H1 (cell line): Measurements from ENCODE around the gene TBC1D9B. TPM values are rescaled to one million over a fixed set of nuclear protein-coding genes. Genes with fewer than 3 reads are reported as not detected.

Source experiments
- CBX8 ChIP-seq: fragments of 300-800, 300-1000 bp; sonication (generic); IDR thresholded peaks from 2 replicates; pipeline ENCODE4 v1.7.1; 2016; ENCODE audit warnings: low read depth, low read length, borderline replicate concordance
- CHD2 ChIP-seq: IDR thresholded peaks from 2 replicates; pipeline ENCODE4 v1.6.1; 2012; ENCODE audit warnings: low read length, improper control_type of control experiment
- polyA plus RNA-seq, 7 experiments: library from polyadenylated mRNA; depleted of rRNA in 3 of 7; stranded (reverse) in 5 of 7; unstranded in 2 of 7; fragments of >200 nt in 5 of 7; fragments of 200-250 nt in 2 of 7; gene quantifications; 1 replicate in 5 of 7; 2 replicates in 1 of 7; 4 replicates in 1 of 7; pipeline versions ENCODE4 v1.2.1 to v1.2.3, GENCODE V29; 2011 to 2013; ENCODE audit warnings: missing spikeins in 2 of 7, mixed read lengths in 2 of 7
- total RNA-seq: library from RNA; stranded (reverse); fragmentation: NEBNext Ultra II Directional; extraction: Animal tissue kit (Norgen Biotek cat#: 25700); gene quantifications from 2 replicates; pipeline ENCODE4 v1.2.1, GENCODE V29; 2021
- TF ChIP-seq, protein P1 (sequence below): fragments of 300-600 bp; sonication (generic); IDR thresholded peaks from 2 replicates; pipeline ENCODE4 v1.7.1; 2012; ENCODE audit warnings: low read length, moderate library complexity, mild to moderate bottlenecking, inconsistent platforms; ENCODE audit not compliant: insufficient replicate concordance

Gene TBC1D9B
- total and polyA plus RNA-seq, 2 of the 8 experiments (the other 6 are each of a cell fraction or from before 2014, with no cell fraction given), result 33.6 to 57.1 TPM

DNA sequence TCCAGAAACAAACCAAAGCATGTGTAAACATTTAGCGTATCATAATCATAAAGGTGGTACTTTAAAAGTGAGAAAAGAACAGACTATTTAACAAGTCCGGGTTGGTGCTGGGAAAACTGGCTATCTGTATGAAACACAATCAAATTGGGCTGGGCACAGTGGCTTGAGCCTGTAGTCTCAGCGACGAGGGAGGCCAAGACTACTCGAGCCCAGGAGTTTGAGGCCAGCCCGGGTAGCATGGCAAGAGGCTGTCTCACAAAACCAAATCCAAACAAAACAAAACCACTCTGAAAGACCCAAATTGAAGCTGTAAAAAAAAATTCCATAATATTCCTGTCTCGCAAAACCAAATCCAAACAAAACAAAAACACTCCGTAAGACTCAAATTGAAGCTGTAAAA is 53.3 kb downstream of the TBC1D9B start (continued):
- TF ChIP-seq, protein P1, sequence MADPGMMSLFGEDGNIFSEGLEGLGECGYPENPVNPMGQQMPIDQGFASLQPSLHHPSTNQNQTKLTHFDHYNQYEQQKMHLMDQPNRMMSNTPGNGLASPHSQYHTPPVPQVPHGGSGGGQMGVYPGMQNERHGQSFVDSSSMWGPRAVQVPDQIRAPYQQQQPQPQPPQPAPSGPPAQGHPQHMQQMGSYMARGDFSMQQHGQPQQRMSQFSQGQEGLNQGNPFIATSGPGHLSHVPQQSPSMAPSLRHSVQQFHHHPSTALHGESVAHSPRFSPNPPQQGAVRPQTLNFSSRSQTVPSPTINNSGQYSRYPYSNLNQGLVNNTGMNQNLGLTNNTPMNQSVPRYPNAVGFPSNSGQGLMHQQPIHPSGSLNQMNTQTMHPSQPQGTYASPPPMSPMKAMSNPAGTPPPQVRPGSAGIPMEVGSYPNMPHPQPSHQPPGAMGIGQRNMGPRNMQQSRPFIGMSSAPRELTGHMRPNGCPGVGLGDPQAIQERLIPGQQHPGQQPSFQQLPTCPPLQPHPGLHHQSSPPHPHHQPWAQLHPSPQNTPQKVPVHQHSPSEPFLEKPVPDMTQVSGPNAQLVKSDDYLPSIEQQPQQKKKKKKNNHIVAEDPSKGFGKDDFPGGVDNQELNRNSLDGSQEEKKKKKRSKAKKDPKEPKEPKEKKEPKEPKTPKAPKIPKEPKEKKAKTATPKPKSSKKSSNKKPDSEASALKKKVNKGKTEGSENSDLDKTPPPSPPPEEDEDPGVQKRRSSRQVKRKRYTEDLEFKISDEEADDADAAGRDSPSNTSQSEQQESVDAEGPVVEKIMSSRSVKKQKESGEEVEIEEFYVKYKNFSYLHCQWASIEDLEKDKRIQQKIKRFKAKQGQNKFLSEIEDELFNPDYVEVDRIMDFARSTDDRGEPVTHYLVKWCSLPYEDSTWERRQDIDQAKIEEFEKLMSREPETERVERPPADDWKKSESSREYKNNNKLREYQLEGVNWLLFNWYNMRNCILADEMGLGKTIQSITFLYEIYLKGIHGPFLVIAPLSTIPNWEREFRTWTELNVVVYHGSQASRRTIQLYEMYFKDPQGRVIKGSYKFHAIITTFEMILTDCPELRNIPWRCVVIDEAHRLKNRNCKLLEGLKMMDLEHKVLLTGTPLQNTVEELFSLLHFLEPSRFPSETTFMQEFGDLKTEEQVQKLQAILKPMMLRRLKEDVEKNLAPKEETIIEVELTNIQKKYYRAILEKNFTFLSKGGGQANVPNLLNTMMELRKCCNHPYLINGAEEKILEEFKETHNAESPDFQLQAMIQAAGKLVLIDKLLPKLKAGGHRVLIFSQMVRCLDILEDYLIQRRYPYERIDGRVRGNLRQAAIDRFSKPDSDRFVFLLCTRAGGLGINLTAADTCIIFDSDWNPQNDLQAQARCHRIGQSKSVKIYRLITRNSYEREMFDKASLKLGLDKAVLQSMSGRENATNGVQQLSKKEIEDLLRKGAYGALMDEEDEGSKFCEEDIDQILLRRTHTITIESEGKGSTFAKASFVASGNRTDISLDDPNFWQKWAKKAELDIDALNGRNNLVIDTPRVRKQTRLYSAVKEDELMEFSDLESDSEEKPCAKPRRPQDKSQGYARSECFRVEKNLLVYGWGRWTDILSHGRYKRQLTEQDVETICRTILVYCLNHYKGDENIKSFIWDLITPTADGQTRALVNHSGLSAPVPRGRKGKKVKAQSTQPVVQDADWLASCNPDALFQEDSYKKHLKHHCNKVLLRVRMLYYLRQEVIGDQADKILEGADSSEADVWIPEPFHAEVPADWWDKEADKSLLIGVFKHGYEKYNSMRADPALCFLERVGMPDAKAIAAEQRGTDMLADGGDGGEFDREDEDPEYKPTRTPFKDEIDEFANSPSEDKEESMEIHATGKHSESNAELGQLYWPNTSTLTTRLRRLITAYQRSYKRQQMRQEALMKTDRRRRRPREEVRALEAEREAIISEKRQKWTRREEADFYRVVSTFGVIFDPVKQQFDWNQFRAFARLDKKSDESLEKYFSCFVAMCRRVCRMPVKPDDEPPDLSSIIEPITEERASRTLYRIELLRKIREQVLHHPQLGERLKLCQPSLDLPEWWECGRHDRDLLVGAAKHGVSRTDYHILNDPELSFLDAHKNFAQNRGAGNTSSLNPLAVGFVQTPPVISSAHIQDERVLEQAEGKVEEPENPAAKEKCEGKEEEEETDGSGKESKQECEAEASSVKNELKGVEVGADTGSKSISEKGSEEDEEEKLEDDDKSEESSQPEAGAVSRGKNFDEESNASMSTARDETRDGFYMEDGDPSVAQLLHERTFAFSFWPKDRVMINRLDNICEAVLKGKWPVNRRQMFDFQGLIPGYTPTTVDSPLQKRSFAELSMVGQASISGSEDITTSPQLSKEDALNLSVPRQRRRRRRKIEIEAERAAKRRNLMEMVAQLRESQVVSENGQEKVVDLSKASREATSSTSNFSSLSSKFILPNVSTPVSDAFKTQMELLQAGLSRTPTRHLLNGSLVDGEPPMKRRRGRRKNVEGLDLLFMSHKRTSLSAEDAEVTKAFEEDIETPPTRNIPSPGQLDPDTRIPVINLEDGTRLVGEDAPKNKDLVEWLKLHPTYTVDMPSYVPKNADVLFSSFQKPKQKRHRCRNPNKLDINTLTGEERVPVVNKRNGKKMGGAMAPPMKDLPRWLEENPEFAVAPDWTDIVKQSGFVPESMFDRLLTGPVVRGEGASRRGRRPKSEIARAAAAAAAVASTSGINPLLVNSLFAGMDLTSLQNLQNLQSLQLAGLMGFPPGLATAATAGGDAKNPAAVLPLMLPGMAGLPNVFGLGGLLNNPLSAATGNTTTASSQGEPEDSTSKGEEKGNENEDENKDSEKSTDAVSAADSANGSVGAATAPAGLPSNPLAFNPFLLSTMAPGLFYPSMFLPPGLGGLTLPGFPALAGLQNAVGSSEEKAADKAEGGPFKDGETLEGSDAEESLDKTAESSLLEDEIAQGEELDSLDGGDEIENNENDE, result no peak
- TF ChIP-seq CHD2 (no peak), CBX8 (no peak)
